ENCODE data around the gene DNMT3A.

DNMT3A gene

DNA sequence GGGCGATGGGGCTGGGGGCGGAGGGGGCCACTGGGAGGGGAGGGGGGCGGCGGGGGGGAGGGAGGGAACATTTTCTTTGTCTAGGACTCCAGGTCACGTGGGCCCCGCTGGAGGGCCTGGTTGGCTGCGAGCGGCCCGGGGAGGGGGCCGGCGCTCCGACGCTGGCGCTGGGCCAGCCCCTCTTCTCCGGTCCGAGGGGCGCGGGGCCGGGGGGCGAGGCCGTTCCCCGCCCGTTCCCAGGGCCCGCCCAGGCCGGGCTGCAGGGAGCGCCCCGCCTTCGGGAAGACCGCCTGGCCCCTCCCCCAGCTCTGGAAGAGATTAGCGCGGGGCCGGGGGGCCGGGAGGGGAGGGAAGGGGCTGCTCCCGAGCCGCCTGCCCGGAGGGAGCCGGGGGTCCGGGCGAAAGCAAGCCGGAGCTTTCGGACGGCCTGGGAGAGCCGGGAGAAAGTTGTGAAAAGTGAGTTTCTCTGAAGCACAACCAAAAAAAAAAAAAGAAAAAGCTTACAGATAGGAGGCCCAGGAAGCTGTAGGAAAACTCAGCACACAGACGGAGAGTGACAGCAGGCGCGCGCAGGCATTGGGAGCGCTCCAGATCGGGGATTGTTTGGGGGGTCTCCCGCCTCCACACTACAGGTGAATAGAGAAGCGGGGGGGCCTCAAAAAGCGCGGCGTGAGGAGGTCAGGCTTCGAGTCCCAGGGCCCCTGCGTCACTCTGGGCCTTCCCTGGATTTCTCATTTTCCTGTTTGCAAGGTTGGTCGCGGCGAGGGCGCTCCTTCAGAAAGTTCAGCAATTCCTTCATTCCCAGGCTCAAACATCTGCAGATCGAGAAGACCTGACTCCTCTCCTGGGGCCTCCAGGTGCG, 89.2 kb downstream of the DNMT3A start:
- peak; percentile 50 for DNase-seq

- no peak for DNase-seq
Observed at GRCh38 chr2:25251422-25252273, 90.1 kb downstream of the DNMT3A start.

GRCh38 chr2:25251071-25251421, 90.7 kb downstream of the DNMT3A start:
- DNase-seq, result no peak

- no peak for DNase-seq
Observed at GRCh38 chr2:25250331-25251070, 91.2 kb downstream of the DNMT3A start.

GRCh38 chr2:25249785-25250184, 91.9 kb downstream of the DNMT3A start:
- no peak for DNase-seq

DNA sequence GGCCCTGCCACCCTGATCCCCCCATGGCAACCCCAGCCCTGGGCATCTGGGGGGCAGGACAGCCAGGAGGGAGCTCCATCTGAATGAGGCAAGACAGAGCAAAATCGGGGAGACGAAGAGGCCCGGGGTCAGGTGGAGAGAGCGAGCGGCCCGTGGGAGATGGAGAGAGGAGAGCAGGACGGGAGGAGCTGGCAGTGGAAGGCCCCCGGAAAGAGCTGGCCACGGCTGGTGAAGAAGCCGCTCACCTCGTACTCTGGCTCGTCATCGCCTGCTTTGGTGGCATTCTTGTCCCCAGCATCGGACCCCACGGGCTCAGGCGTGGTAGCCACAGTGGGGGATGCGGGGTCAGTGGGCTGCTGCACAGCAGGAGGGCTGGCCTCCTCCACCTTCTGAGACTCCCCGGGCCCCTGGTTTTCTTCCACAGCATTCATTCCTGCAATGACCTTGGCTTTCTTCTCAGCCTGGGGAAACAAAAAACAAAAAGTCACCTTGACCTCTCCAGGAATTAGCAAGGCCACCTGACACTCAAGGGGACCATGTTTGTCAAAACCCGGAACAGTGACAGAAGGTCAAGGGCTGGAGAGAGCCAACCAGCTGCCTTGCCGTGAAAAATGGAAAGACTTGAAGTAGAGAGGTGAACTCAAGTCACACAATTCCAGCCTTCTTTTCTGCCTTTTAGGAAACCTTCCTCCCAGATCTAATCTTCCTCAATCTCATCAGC, 93.8 kb downstream of the DNMT3A start:
- no peak for DNase-seq

DNA sequence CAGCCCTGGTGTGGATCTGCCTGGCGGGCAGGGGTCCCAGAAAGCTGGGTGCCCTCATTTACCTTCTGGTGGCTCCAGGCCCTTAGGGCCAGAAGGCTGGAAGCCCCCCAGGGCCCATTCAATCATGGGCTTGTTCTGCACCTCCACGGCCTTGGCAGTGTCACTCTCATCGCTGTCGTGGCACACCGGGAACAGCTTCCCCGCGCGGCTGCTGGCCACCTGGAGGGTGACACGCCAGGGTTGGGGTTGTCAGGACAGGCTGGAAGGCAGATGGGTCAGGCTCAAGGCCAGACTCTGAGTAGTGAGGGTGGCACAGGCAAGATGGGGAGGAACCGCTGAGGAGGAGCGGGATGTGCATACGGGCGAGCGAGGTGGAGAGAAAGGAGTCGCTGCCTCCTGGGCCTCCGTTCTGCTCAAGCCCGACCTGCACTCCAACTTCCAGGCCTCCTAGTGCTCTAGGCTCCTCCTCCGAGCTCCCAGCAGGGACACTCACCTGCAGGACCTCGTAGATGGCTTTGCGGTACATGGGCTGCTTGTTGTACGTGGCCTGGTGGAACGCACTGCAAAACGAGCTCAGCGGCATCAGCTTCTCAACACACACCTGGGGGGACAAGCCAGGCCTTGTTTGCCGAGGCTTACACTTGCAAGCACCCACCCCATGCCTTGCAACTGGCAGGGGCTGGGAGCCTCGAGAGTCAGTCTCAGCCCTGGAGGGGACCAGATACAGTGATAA, 95.0 kb downstream of the DNMT3A start:
- DNase-seq, result no peak

GRCh38 chr2:25246001-25246400, 95.7 kb downstream of the DNMT3A start:
- DNase-seq, result no peak

DNA sequence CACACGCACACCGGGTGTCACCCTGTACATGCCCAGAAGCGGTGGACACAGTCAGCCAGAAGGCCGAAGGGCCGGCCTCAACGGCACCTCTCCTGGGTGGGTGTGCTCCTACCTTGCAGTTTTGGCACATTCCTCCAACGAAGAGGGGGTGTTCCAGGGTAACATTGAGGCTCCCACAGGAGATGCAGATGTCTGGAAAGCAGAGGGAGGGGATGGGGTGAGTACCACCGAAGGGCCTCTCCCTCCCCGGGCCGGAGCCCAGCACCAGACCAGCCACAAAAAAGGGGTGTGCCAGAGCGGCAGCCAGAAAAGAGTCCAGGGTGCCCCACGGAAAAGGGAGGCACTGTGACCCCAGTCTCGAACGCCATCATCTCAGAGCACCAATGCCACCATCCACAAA, 96.6 kb downstream of the DNMT3A start:
- DNase-seq, result no peak

GRCh38 chr2:25243995-25244394, 97.7 kb downstream of the DNMT3A start:
- no peak for DNase-seq

DNA sequence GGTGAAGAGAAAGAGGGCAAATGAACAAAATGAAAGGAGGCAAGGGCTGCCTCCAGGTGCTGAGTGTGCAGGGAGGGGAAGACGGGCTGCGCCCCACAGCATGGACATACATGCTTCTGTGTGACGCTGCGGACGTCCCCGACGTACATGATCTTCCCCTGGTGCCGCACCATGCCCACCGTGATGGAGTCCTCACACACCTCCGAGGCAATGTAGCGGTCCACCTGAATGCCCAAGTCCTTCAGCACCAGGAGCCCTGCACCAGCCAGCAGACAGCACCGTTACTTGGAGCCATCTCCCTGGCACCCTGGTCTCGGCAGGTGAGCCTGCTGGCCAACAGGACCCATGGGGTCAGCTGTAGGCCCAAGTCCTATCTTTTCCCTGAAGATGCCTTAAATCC, 100.3 kb downstream of the DNMT3A start:
- no peak for DNase-seq

DNA sequence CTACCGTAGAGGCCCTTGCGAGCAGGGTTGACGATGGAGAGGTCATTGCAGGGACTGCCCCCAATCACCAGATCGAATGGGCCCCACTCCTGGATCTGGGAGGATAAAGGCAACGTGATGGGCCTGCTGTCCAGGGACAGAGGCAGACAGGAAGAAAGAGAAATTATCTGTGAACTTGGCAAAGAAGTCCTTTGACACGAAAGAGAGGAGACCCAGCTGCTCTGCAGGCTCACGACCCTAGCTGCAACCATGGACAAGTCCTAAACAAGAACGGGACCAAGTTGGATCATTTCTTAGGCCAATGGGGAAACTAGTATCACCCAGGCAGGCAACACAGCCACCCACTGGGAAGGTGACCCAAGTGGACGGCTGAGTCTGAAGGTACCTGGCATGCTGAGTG, 101.1 kb downstream of the DNMT3A start:
- no peak for DNase-seq

DNA sequence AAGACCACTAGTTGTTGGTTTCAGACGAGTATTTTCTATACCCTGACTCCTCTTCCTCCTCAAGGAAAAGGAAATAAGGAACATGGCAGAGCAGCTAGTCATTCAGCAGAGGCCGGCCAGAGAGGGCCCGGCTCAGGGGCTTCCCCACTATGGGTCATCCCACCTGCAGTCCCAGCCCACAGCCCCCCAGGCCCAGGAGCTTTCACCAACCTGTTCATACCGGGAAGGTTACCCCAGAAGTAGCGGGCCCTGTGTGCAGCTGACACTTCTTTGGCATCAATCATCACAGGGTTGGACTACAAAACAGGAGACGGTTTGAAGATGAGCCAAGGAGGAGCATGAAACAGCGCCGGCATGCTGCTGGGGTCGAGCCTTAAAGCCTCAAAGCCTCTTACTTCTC, 102.8 kb downstream of the DNMT3A start:
- no peak for DNase-seq

DNA sequence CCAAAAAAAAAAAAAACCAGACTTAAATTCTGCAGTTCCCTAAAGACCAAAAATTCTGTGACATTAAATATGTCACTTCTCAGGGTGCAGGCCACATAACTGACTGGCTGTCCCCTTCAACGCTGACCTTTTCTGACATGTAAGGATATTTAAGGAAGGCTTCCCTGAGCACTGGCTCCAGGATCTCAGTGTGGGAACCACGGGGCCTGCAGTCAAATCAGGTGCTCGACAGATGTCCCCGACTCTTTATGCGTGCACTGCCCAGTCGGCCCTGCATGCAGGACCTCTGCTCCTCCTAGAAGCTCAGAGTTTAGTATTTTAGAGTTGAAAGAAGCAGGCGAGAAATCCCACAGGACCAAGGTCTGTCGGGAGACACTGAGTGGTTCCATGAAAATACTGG, 104.0 kb downstream of the DNMT3A start:
- DNase-seq, result no peak

DNA sequence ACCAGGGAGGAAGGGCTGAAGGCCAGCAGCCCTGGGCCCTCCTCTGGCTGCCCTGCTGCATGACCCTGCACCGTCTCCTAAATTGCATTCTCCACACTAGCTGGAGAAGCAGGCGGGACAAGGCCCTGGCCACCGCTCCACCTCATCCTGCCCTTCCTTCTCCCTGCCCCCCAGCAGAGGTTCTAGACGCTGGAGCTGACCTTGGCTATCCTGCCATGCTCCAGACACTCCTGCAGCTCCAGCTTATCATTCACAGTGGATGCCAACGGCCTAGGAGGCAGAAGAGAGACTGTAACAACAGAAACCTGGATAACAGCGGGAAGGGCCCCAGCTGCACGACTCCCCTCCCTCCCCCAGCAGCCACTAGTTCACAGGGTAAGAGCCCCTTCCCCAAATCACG, 105.0 kb downstream of the DNMT3A start:
- no peak for DNase-seq

DNA sequence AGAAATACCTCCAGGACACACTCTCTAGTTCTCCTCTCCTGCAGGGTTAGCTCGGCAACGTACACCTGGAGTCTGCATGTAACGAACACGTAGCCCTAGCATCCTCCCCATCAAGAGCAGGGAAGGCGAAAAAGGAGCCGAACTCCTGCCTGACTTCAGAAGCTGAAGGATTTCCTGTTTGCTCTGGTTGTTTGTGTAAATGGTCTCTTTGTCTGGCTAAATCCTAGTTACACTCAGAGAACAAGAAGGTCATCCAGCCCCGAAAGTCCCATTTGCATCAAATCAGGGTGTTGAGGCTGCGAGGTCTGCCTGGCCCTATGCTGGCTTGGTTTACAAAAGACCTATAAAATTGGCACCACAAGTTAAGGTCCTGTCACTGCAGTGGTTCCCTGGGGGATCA, 107.0 kb downstream of the DNMT3A start:
- DNase-seq, result no peak

- no peak for DNase-seq
Observed at GRCh38 chr2:25233916-25234605, 107.7 kb downstream of the DNMT3A start.

DNA sequence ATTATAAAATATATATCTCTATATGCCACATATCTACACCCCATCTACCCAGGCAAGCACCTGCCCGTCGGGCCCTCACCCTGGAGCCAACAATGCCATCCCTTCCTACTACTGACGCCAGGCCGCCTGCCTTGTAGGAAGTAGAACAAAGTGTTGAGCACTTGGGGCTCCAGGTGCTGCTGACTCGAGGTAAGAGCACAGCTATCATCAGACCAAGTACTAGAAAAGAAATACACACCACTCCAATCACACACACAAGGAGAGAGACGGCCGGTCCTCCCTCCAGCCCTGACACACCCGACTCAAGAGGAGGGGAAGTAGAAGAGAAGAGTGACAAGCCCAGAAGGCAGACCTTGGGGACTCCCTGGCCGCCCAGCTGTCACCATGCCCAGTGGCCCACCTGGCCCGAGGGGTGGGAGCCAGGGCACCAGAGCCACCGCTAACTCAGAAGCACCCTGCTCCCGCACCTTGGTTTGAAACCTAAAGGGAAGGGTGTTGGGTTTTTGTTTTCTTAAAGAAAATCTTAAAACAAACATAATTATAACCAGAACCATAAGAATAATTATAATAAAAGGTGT, 109.4 kb downstream of the DNMT3A start:
- DNase-seq, result no peak

- DNase-seq, result no peak
Observed at GRCh38 chr2:25230948-25231311, 110.8 kb downstream of the DNMT3A start.

- no peak for DNase-seq
Observed at GRCh38 chr2:25230198-25230947, 111.4 kb downstream of the DNMT3A start.
